HEK293 (cell line): Measurements from ENCODE around the gene LOXL1.
A peak's percentile ranks its signal among the peaks of the same experiment; 100 is the strongest.

Experiments
- CTCF ChIA-PET: fragments of 350-600 bp; formaldehyde crosslinking; extraction: SDS; loops from one replicate; lab custom pipeline; 2021; ENCODE audit warnings: antibody characterized with exemption; lab: Yijun Ruan, JAX
- POLR2A ChIA-PET: fragments of 300-600 bp; formaldehyde crosslinking; extraction: SDS; loops from one replicate; lab custom pipeline; 2020; ENCODE audit warnings: antibody characterized with exemption, inconsistent platforms; lab: Yijun Ruan, JAX
- H3K27ac ChIP-seq: fragments of 200-500 bp; sonication (Bioruptor generic); 2 replicates; pipeline ENCODE4 v1.5.1; 2014; ENCODE audit warnings: low read depth, low read length, control low read depth, inconsistent platforms; ENCODE audit errors: extremely low read depth
- H3K36me3 ChIP-seq, 2 experiments: fragments of 200-500 bp in 1 of 2; sonication (Bioruptor generic) in 1 of 2; 1 replicate in 1 of 2; 2 replicates in 1 of 2; pipeline ENCODE4 v1.5.1; 2014 to 2017; ENCODE audit warnings: inconsistent platforms in 2 of 2, low read length in 2 of 2; ENCODE audit not compliant: control insufficient read depth in 2 of 2, insufficient read depth in 1 of 2
- H3K4me1 ChIP-seq: fragments of 200-500 bp; sonication (Bioruptor generic); 2 replicates; pipeline ENCODE4 v1.5.1; 2014; ENCODE audit warnings: mild to moderate bottlenecking, low read length, inconsistent platforms; ENCODE audit not compliant: control insufficient read depth, insufficient read depth
- H3K4me3 ChIP-seq: 2 replicates; pipeline ENCODE4 v1.5.1; 2011; ENCODE audit warnings: low read depth, mild to moderate bottlenecking, control low read depth, low read length, moderate library complexity
- H3K9me3 ChIP-seq: fragments of 200-500 bp; sonication (Bioruptor generic); 2 replicates; pipeline ENCODE4 v1.5.1; 2014; ENCODE audit warnings: low read depth, low read length, inconsistent platforms; ENCODE audit not compliant: control insufficient read depth, insufficient read depth
- ATF2 ChIP-seq: fragments of 450-650 bp; formaldehyde crosslinking; IDR thresholded peaks from 2 replicates; pipeline ENCODE4 v1.5.1; 2016; ENCODE audit warnings: missing biosample characterization, missing genetic modification characterization, low read depth
- BCL11A ChIP-seq: fragments of 450-650 bp; formaldehyde crosslinking; IDR thresholded peaks from 2 replicates; pipeline ENCODE4 v1.5.1; 2016; ENCODE audit warnings: low read depth, missing biosample characterization, missing genetic modification characterization
- EGR2 ChIP-seq: fragments of 450-650 bp; formaldehyde crosslinking; IDR thresholded peaks from 2 replicates; pipeline ENCODE4 v1.5.1; 2016; ENCODE audit warnings: low read depth, missing biosample characterization, missing genetic modification characterization
- INSM2 ChIP-seq: fragments of 450-650 bp; formaldehyde crosslinking; IDR thresholded peaks from 2 replicates; pipeline ENCODE4 v1.5.1; 2016; ENCODE audit warnings: missing biosample characterization, missing genetic modification characterization
- OVOL3 ChIP-seq: fragments of 450-650 bp; formaldehyde crosslinking; IDR thresholded peaks from 2 replicates; pipeline ENCODE4 v1.5.1; 2016; ENCODE audit warnings: missing biosample characterization, missing genetic modification characterization
- PRDM4 ChIP-seq: fragments of 450-650 bp; formaldehyde crosslinking; IDR thresholded peaks from 2 replicates; pipeline ENCODE4 v1.5.1; 2017; ENCODE audit warnings: missing biosample characterization, missing genetic modification characterization
- SP7 ChIP-seq: fragments of 450-650 bp; formaldehyde crosslinking; IDR thresholded peaks from 2 replicates; pipeline ENCODE4 v1.5.1; 2016; ENCODE audit warnings: missing biosample characterization, missing genetic modification characterization
- TSHZ1 ChIP-seq: fragments of 450-650 bp; formaldehyde crosslinking; IDR thresholded peaks from 2 replicates; pipeline ENCODE4 v1.5.1; 2016; ENCODE audit warnings: missing biosample characterization, missing genetic modification characterization, borderline replicate concordance
- ZBTB6 ChIP-seq: fragments of 450-650 bp; formaldehyde crosslinking; IDR thresholded peaks from 2 replicates; pipeline ENCODE4 v1.5.1; 2017; ENCODE audit warnings: missing biosample characterization, missing genetic modification characterization
- ZBTB8A ChIP-seq: fragments of 450-650 bp; formaldehyde crosslinking; IDR thresholded peaks from 2 replicates; pipeline ENCODE4 v1.5.1; 2016; ENCODE audit warnings: missing biosample characterization, missing genetic modification characterization
- ZNF184 ChIP-seq: fragments of 450-650 bp; IDR thresholded peaks from 2 replicates; pipeline ENCODE4 v1.5.1; 2018; ENCODE audit warnings: missing biosample characterization, mild to moderate bottlenecking, missing genetic modification characterization
- ZNF335 ChIP-seq: fragments of 450-650 bp; formaldehyde crosslinking; conservative IDR thresholded peaks from 2 replicates; pipeline ENCODE4 v1.5.1; 2016; ENCODE audit warnings: missing biosample characterization, missing genetic modification characterization
- ZNF548 ChIP-seq: fragments of 450-650 bp; formaldehyde crosslinking; IDR thresholded peaks from 2 replicates; pipeline ENCODE4 v1.5.1; 2016; ENCODE audit warnings: missing biosample characterization, missing genetic modification characterization
- ZNF555 ChIP-seq: fragments of 450-650 bp; formaldehyde crosslinking; conservative IDR thresholded peaks from 2 replicates; pipeline ENCODE4 v1.5.1; 2017; ENCODE audit warnings: missing biosample characterization, mild to moderate bottlenecking, missing genetic modification characterization, inconsistent platforms
- ZNF639 ChIP-seq: fragments of 450-650 bp; formaldehyde crosslinking; IDR thresholded peaks from 2 replicates; pipeline ENCODE4 v1.5.1; 2016; ENCODE audit warnings: missing biosample characterization, missing genetic modification characterization
- ZNF660 ChIP-seq: fragments of 450-650 bp; IDR thresholded peaks from 2 replicates; pipeline ENCODE4 v1.5.1; 2018; ENCODE audit warnings: missing biosample characterization, mild to moderate bottlenecking, missing genetic modification characterization
- ZNF776 ChIP-seq: fragments of 450-650 bp; formaldehyde crosslinking; IDR thresholded peaks from 2 replicates; pipeline ENCODE4 v1.5.0; 2017; ENCODE audit warnings: missing biosample characterization, missing genetic modification characterization, borderline replicate concordance
- ZXDB ChIP-seq: fragments of 450-650 bp; formaldehyde crosslinking; IDR thresholded peaks from 2 replicates; pipeline ENCODE4 v1.5.1; 2016; ENCODE audit warnings: missing biosample characterization, missing genetic modification characterization

Gene LOXL1

GRCh38 chr15:73891328-73892315 lies 34.6 kb upstream of the LOXL1 start:
- no peaks in the 10 kb centered on the region for H3K4me1 ChIP-seq
- CTCF ChIA-PET = interaction anchor here (0.6 to 1.1 kb wide), 2 partner anchors 81 to 740 kb away, joined by 3 to 4 read pairs; no protein-coding TSS in a partner anchor

GRCh38 chr15:73892446-73893226 lies 33.6 kb upstream of the LOXL1 start:
- H3K4me1 ChIP-seq = no peaks in the 10 kb centered on the region
- CTCF ChIA-PET = interaction anchor here (1.1 to 3.2 kb wide), 3 partner anchors 19 to 157 kb away, joined by 4 to 25 read pairs (median 4); partner anchors contain the start of gene TBC1D21
- no peaks in the 10 kb centered on the region for H3K9me3 ChIP-seq
- no peak overlapping the region for H3K4me3 ChIP-seq
- POLR2A ChIA-PET = no interaction called here
- no peak overlapping the region for H3K27ac ChIP-seq
- no peaks in the 10 kb centered on the region for H3K36me3 ChIP-seq
- 0 out of 2 replicates have a peak, but pooled peaks have one; percentile 31 for TF ChIP-seq TSHZ1 (tag by site-specific recombination)
- peak; percentile 41; the same call in 1 of the 2 replicates for TF ChIP-seq ZNF639 (tag by site-specific recombination)
- TF ChIP-seq ZNF184 (tag by site-specific recombination) = no peak
- peak; percentile 54; the same call in 1 of the 2 replicates for TF ChIP-seq SP7
- TF ChIP-seq ATF2 (tag by site-specific recombination) = peak; percentile 98
- TF ChIP-seq ZNF548 = peak; percentile 53; the same call in 1 of the 2 replicates
- TF ChIP-seq EGR2 (tag by site-specific recombination) = peak; percentile 81; the same call in 1 of the 2 replicates
- no peak for TF ChIP-seq ZXDB (tag by site-specific recombination)
- TF ChIP-seq ZNF776 = no peak
- TF ChIP-seq ZBTB6 (tag by site-specific recombination) = no peak
- TF ChIP-seq ZNF335 = peak; percentile 65
- TF ChIP-seq ZNF555 (tag by site-specific recombination) = no peak
- 0 out of 2 replicates have a peak, but pooled peaks have one; percentile 49 for TF ChIP-seq INSM2 (tag by site-specific recombination)

More at GRCh38 chr15:73891328-73892315, 34.6 kb upstream of the LOXL1 start:
- no peak overlapping the region for H3K27ac ChIP-seq
- no peak for TF ChIP-seq OVOL3 (tag by site-specific recombination)
- no peak for TF ChIP-seq ZBTB8A (tag by site-specific recombination)
- TF ChIP-seq BCL11A (tag by site-specific recombination) = no peak
- peak; percentile 63; the same call in 1 of the 2 replicates for TF ChIP-seq PRDM4 (tag by site-specific recombination)
- no peak for TF ChIP-seq ZNF660 (tag by site-specific recombination)
- H3K36me3 ChIP-seq = no peaks in the 10 kb centered on the region
- POLR2A ChIA-PET = no interaction called here
- no peak overlapping the region for H3K4me3 ChIP-seq
- no peaks in the 10 kb centered on the region for H3K9me3 ChIP-seq
